OCI-LY7 (cell line): ENCODE data around the gene CPLANE1. TPM values are rescaled to one million over a fixed set of nuclear protein-coding genes. Genes with fewer than 3 reads are reported as not detected.

Experiments
- BruUV-seq: library from RNA; stranded (reverse); fragments of 400-500 nt; replicated peaks from 2 replicates; lab custom pipeline; 2021; lab: Mats Ljungman, UMichigan
- CTCF ChIA-PET: fragments of 300-600 bp; sonication (Branson Sonifier 250); formaldehyde crosslinking; loops from one replicate; lab custom pipeline; 2022; ENCODE audit warnings: antibody characterized with exemption; ENCODE audit not compliant: unreplicated experiment; lab: Charles Lee
- POLR2A ChIA-PET: fragments of 300-600 bp; sonication (Branson Sonifier 250); formaldehyde crosslinking; loops from one replicate; lab custom pipeline; 2022; ENCODE audit warnings: antibody characterized with exemption; lab: Charles Lee
- DNase-seq: peaks from one replicate; pipeline ENCODE4 v3.0.0-alpha.2; 2015; ENCODE audit warnings: low spot score
- H2AFZ ChIP-seq: fragments of 200-600 bp; sonication (generic), shearing (Covaris generic); 2 replicates; pipeline ENCODE4 v1.6.1; 2014; ENCODE audit warnings: mild to moderate bottlenecking, antibody characterized with exemption, low read length, moderate library complexity
- H3K27ac ChIP-seq: fragments of 200-600 bp; sonication (generic); 2 replicates; pipeline ENCODE4 v1.5.1; 2014; ENCODE audit warnings: mixed run types, low read depth, mild to moderate bottlenecking, moderate library complexity, low read length, inconsistent platforms; ENCODE audit not compliant: poor library complexity, severe bottlenecking
- H3K36me3 ChIP-seq: fragments of 200-600 bp; sonication (generic); 2 replicates; pipeline ENCODE4 v1.6.1; 2014; ENCODE audit warnings: mild to moderate bottlenecking, antibody characterized with exemption, low read length, moderate library complexity, mixed read lengths; ENCODE audit not compliant: insufficient read depth
- H3K4me1 ChIP-seq: fragments of 200-600 bp; sonication (generic); 2 replicates; pipeline ENCODE4 v1.5.1; 2014; ENCODE audit warnings: mild to moderate bottlenecking, low read length; ENCODE audit not compliant: insufficient read depth, poor library complexity, severe bottlenecking
- H3K4me2 ChIP-seq: fragments of 200-600 bp; sonication (generic); 2 replicates; pipeline ENCODE4 v1.6.1; 2014; ENCODE audit warnings: mild to moderate bottlenecking, low read length
- H3K4me3 ChIP-seq: fragments of 200-600 bp; sonication (generic); 2 replicates; pipeline ENCODE4 v1.5.1; 2014; ENCODE audit warnings: mild to moderate bottlenecking, low read depth, low read length; ENCODE audit not compliant: poor library complexity, severe bottlenecking
- H3K79me2 ChIP-seq: fragments of 200-600 bp; sonication (generic); 2 replicates; pipeline ENCODE4 v1.6.1; 2016; ENCODE audit warnings: low read depth, mild to moderate bottlenecking, low read length, moderate library complexity, mixed read lengths; ENCODE audit not compliant: insufficient read depth
- H3K9me2 ChIP-seq: fragments of 200-600 bp; sonication (generic); 2 replicates; pipeline ENCODE4 v1.6.1; 2016; ENCODE audit warnings: mild to moderate bottlenecking, low read length, mixed read lengths; ENCODE audit not compliant: insufficient read depth
- H3K9me3 ChIP-seq: fragments of 200-600 bp; sonication (generic); 2 replicates; pipeline ENCODE4 v1.6.1; 2014; ENCODE audit warnings: mild to moderate bottlenecking, mixed run types, low read length, mixed read lengths
- H4K20me1 ChIP-seq: fragments of 200-600 bp; sonication (generic); 2 replicates; pipeline ENCODE4 v1.6.1; 2014; ENCODE audit warnings: mild to moderate bottlenecking, antibody characterized with exemption, low read length, moderate library complexity, mixed read lengths; ENCODE audit not compliant: insufficient read depth
- CTCF ChIP-seq: fragments of 200-600 bp; sonication (generic); conservative IDR thresholded peaks from 2 replicates; pipeline ENCODE4 v1.5.1; 2014; ENCODE audit warnings: mild to moderate bottlenecking, antibody characterized with exemption, low read length, moderate library complexity, mixed read lengths
- EZH2phosphoT487 ChIP-seq: fragments of 200-600 bp; sonication (generic); IDR thresholded peaks from 2 replicates; pipeline ENCODE4 v1.6.1; 2018; ENCODE audit warnings: low read depth, borderline replicate concordance, mild to moderate bottlenecking, mixed run types, antibody characterized with exemption, low read length, moderate library complexity, mixed read lengths
- intact Hi-C: fragments of 100-400 bp; cut with micrococcal nuclease; formaldehyde crosslinking; loops from one replicate; pipeline ENCODE4 v1.10.0; 2022; ENCODE audit not compliant: unreplicated experiment
- total RNA-seq, 2 experiments: library from RNA; depleted of rRNA in 1 of 2; stranded (reverse); fragments of >200 nt in 1 of 2; shearing (Covaris generic) in 1 of 2; gene quantifications; 2 replicates each; pipeline ENCODE4 v1.2.3, GENCODE V29; 2014 to 2022

Gene CPLANE1
- total RNA-seq, 2 experiments from 2014 or later, result 0.21 TPM; not detected in 1

- no peak overlapping the region for H3K27ac ChIP-seq
- ChIA-PET CTCF (no interaction called here), POLR2A (interaction anchor here (0.7 to 1.9 kb wide), 3 partner anchors 28 to 42 kb away, joined by 3 to 11 read pairs (median 6); no protein-coding TSS in a partner anchor)
- TF ChIP-seq CTCF (peak; percentile 43), EZH2phosphoT487 (no peak)
- H3K4me1 ChIP-seq, result peaks cover 16% of the 10 kb centered on the region
- no peak overlapping the region for H3K4me3 ChIP-seq
- H3K36me3 ChIP-seq, result no peaks in the 10 kb centered on the region
- DNase-seq, result peak; percentile 6
- H3K79me2 ChIP-seq, result no peaks in the 10 kb centered on the region
- intact Hi-C loops, result no loop called here
- H3K9me2 ChIP-seq, result no peaks in the 10 kb centered on the region
- H3K9me3 ChIP-seq, result no peaks in the 10 kb centered on the region
- H3K4me2 ChIP-seq, result no peak overlapping the region
- H2AFZ ChIP-seq, result peak overlapping the region; percentile 46; the same call in 1 of the 2 replicates
- no peaks in the 10 kb centered on the region for H4K20me1 ChIP-seq
- BruUV-seq, result no TSS peak
Measured at GRCh38 chr5:37120270-37120669, 128.9 kb downstream of the CPLANE1 start.

- ChIA-PET POLR2A (no interaction called here), CTCF (no interaction called here)
- H3K4me2 ChIP-seq, result no peak overlapping the region
- no peaks in the 10 kb centered on the region for H3K36me3 ChIP-seq
- H3K79me2 ChIP-seq, result no peaks in the 10 kb centered on the region
- H2AFZ ChIP-seq, result no peak overlapping the region
- no peak overlapping the region for H3K4me3 ChIP-seq
- BruUV-seq, result no TSS peak
- TF ChIP-seq CTCF (no peak), EZH2phosphoT487 (no peak)
- no peak overlapping the region for H3K27ac ChIP-seq
- peaks cover 12% of the 10 kb centered on the region for H3K4me1 ChIP-seq
- intact Hi-C loops, result no loop called here
- DNase-seq, result no peak
- H4K20me1 ChIP-seq, result no peaks in the 10 kb centered on the region
- no peaks in the 10 kb centered on the region for H3K9me3 ChIP-seq
- no peaks in the 10 kb centered on the region for H3K9me2 ChIP-seq
Measured at GRCh38 chr5:37116359-37116758, 132.8 kb downstream of the CPLANE1 start.

GRCh38 chr5:37112383-37112991, 136.7 kb downstream of the CPLANE1 start:
- BruUV-seq, result no TSS peak
- H3K36me3 ChIP-seq, result no peaks in the 10 kb centered on the region
- no peaks in the 10 kb centered on the region for H3K4me1 ChIP-seq
- H3K27ac ChIP-seq, result no peak overlapping the region
- no peaks in the 10 kb centered on the region for H3K9me2 ChIP-seq
- no peaks in the 10 kb centered on the region for H4K20me1 ChIP-seq
- POLR2A ChIA-PET, result no interaction called here
- no peak for TF ChIP-seq CTCF
- TF ChIP-seq EZH2phosphoT487, result no peak
- CTCF ChIA-PET, result no interaction called here
- H3K9me3 ChIP-seq, result no peaks in the 10 kb centered on the region
- H2AFZ ChIP-seq, result no peak overlapping the region
- intact Hi-C loops, result no loop called here
- no peak overlapping the region for H3K4me3 ChIP-seq
- H3K79me2 ChIP-seq, result no peaks in the 10 kb centered on the region
- no peak for DNase-seq
- H3K4me2 ChIP-seq, result no peak overlapping the region
